Neuronal stem cell (in vitro differentiated cells): ENCODE results near the gene IBA57.
A peak's percentile ranks its signal among the peaks of the same experiment; 100 is the strongest.

Experiments
- DNase-seq: peaks from one replicate; pipeline ENCODE4 v3.0.0-alpha.2; 2013; ENCODE audit warnings: low spot score
- H2AFZ ChIP-seq: one replicate; pipeline ENCODE4 v1.6.1; 2013; ENCODE audit warnings: mild to moderate bottlenecking, low read length, inconsistent platforms
- H2AK5ac ChIP-seq: 2 replicates; pipeline ENCODE4 v1.6.1; 2013; ENCODE audit warnings: low read depth, mild to moderate bottlenecking, inconsistent platforms, low read length, moderate library complexity, mixed read lengths
- H2BK120ac ChIP-seq: 2 replicates; pipeline ENCODE4 v1.6.1; 2013; ENCODE audit warnings: low read depth, mild to moderate bottlenecking, inconsistent platforms, low read length, moderate library complexity, mixed read lengths
- H2BK12ac ChIP-seq: one replicate; pipeline ENCODE4 v1.6.1; 2013; ENCODE audit warnings: low read length, inconsistent platforms
- H2BK15ac ChIP-seq: 2 replicates; pipeline ENCODE4 v1.6.1; 2013; ENCODE audit warnings: mild to moderate bottlenecking, low read length, inconsistent platforms, mixed read lengths
- H2BK5ac ChIP-seq: one replicate; pipeline ENCODE4 v1.6.1; 2013; ENCODE audit warnings: inconsistent platforms, mild to moderate bottlenecking, low read length, moderate library complexity
- H3K14ac ChIP-seq: one replicate; pipeline ENCODE4 v1.6.1; 2013; ENCODE audit warnings: low read length, inconsistent platforms
- H3K18ac ChIP-seq: 2 replicates; pipeline ENCODE4 v1.6.1; 2013; ENCODE audit warnings: low read length, inconsistent platforms
- H3K23ac ChIP-seq: 2 replicates; pipeline ENCODE4 v1.6.1; 2013; ENCODE audit warnings: low read depth, mild to moderate bottlenecking, mixed read lengths, low read length, inconsistent platforms; ENCODE audit not compliant: poor library complexity
- H3K27ac ChIP-seq: replicated peaks from 3 replicates; pipeline ENCODE4 v1.5.1; 2013; ENCODE audit warnings: low read length, inconsistent platforms
- H3K27me3 ChIP-seq, 3 experiments: 2 replicates each; pipeline ENCODE4 v1.6.1; 2013; ENCODE audit warnings: low read length in 3 of 3, mild to moderate bottlenecking in 2 of 3, inconsistent platforms in 1 of 3, low read depth in 1 of 3, mixed read lengths in 1 of 3, moderate library complexity in 1 of 3; ENCODE audit not compliant: control insufficient read depth in 3 of 3, insufficient read depth in 3 of 3
- H3K36me3 ChIP-seq, 2 donors: replicated peaks in 1 of 2; 2 replicates each; pipeline ENCODE4 v1.6.1; 2013; ENCODE audit warnings: low read length in 2 of 2; ENCODE audit not compliant: control insufficient read depth in 2 of 2, insufficient read depth in 2 of 2
- H3K4ac ChIP-seq: 2 replicates; pipeline ENCODE4 v1.6.1; 2013; ENCODE audit warnings: inconsistent platforms, mild to moderate bottlenecking, low read length, moderate library complexity
- H3K4me1 ChIP-seq, 2 donors: 1 replicate in 1 of 2; 2 replicates in 1 of 2; pipeline ENCODE4 v1.6.1; 2013; ENCODE audit warnings: low read length in 2 of 2, low read depth in 1 of 2; ENCODE audit not compliant: control insufficient read depth in 2 of 2, insufficient read depth in 1 of 2
- H3K4me2 ChIP-seq: one replicate; pipeline ENCODE4 v1.6.1; 2013; ENCODE audit warnings: mild to moderate bottlenecking, low read length, inconsistent platforms; ENCODE audit not compliant: insufficient read depth, poor library complexity, severe bottlenecking
- H3K4me3 ChIP-seq, 2 donors: 2 replicates each; pipeline ENCODE4 v1.5.1; 2013; ENCODE audit warnings: low read length in 2 of 2, mild to moderate bottlenecking in 2 of 2, inconsistent platforms in 1 of 2, moderate library complexity in 1 of 2
- H3K79me1 ChIP-seq: one replicate; pipeline ENCODE4 v1.6.1; 2013; ENCODE audit warnings: low read depth, mild to moderate bottlenecking, inconsistent platforms, low read length, moderate library complexity
- H3K9ac ChIP-seq: one replicate; pipeline ENCODE4 v1.6.1; 2013; ENCODE audit warnings: mild to moderate bottlenecking, low read depth, low read length, inconsistent platforms; ENCODE audit not compliant: poor library complexity
- H3K9me3 ChIP-seq, 2 donors: replicated peaks in 1 of 2; 2 replicates each; pipeline versions ENCODE3 to v1.6.1; 2013; ENCODE audit warnings: low read length in 2 of 2, mild to moderate bottlenecking in 2 of 2, inconsistent platforms in 1 of 2, low read depth in 1 of 2, mixed read lengths in 1 of 2, moderate library complexity in 1 of 2; ENCODE audit not compliant: control insufficient read depth in 2 of 2, insufficient read depth in 1 of 2
- H4K8ac ChIP-seq: one replicate; pipeline ENCODE4 v1.6.1; 2013; ENCODE audit warnings: low read depth, mild to moderate bottlenecking, inconsistent platforms, low read length, moderate library complexity
- H4K91ac ChIP-seq: one replicate; pipeline ENCODE4 v1.6.1; 2013; ENCODE audit warnings: low read length, low read depth, mild to moderate bottlenecking, inconsistent platforms; ENCODE audit not compliant: poor library complexity
- WGBS, 2 donors: extraction: QIAGEN DNeasy Blood & Tissue Kit; methylation state at CpG; one replicate each; pipeline ENCODE4 v1.1.7; 2013; ENCODE audit warnings: missing lambda C conversion rate in 2 of 2, mixed read lengths in 1 of 2; ENCODE audit not compliant: insufficient read length in 2 of 2, insufficient replicate concordance in 1 of 2; ENCODE audit errors: extremely low coverage in 2 of 2; 5-methylcytosine and 5-hydroxymethylcytosine counted together

The IBA57 gene

DNA sequence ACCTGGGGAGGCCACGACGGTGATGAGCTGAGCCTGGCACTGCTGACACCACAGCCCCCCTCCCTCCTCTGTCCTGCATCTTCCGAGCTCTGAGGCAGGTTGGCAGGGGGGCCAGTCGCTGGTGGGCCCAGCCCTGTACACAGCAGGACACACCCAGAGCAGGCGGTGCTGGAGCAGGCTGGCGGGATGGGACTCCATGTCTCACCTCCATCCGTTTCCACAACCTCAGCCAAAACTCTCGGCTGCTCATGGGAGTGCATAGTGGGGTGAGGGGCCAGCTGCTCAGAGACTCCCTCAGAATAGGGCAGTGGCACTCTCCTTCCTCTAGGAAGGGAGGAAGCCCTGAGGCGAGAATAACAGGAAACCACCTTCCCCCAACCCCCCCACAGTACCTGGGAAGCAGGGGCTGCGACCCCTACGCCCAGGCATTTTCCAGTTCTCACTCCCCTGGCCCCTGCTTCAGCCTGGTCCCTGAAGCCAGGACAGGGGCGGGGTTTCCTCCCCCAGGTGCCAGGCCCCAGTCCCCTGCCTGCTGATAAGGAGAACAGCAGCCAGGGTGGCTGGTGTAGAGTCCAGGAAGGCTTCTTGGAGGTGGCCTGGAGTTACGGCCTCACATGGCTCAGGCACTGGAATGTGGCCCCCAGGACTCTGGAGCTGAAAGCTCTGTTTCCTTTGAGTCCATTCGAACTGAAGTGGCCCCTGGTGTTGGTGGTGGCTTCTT, 3.2 kb upstream of the IBA57 start:
- no CpG with 5 or more reads among the region's 14 CpGs for WGBS, 2 donors
- no peak for DNase-seq

GRCh38 chr1:228163007-228163753, 2.4 kb upstream of the IBA57 start:
- Histone ChIP-seq H2BK15ac (peak overlapping the region; percentile 10), H4K91ac (no peak overlapping the region), H3K4me2 (no peak overlapping the region), H2AFZ (no peak overlapping the region), H2BK5ac (no peak overlapping the region), H3K18ac (peak overlapping the region; percentile 18), H3K4ac (no peak overlapping the region), H3K23ac (no peak overlapping the region), H3K4me3 (no peak overlapping the region), H4K8ac (no peak overlapping the region), H3K4me1 (peaks cover 5 to 15% of the 10 kb centered on the region in 2 donors), H3K27me3 (no peaks in the 10 kb centered on the region), H3K9ac (peak overlapping the region; percentile 12), H3K14ac (no peak overlapping the region), H3K36me3 (no peaks in the 10 kb centered on the region), H2BK120ac (no peak overlapping the region), H3K9me3 (no peaks in the 10 kb centered on the region), H2AK5ac (peak overlapping the region; percentile 86), H2BK12ac (no peak overlapping the region), H3K79me1 (peaks cover 3% of the 10 kb centered on the region), H3K27ac (no peak overlapping the region)
- WGBS, 2 donors: no CpG with 5 or more reads among the region's 30 CpGs
- no peak for DNase-seq

More for the DNA sequence above, 3.2 kb upstream of the IBA57 start:
- Histone ChIP-seq H2BK15ac (peak overlapping the region; percentile 32), H2BK12ac (no peak overlapping the region), H3K18ac (peak overlapping the region; percentile 11), H3K23ac (peak overlapping the region; percentile 17), H3K4me2 (no peak overlapping the region), H3K27ac (no peak overlapping the region), H3K79me1 (peaks cover 3% of the 10 kb centered on the region), H2AK5ac (peak overlapping the region; percentile 86), H3K27me3 (no peaks in the 10 kb centered on the region), H2BK120ac (no peak overlapping the region), H2BK5ac (no peak overlapping the region), H2AFZ (no peak overlapping the region), H3K4me1 (peaks cover 5 to 15% of the 10 kb centered on the region in 2 donors), H4K91ac (no peak overlapping the region), H4K8ac (no peak overlapping the region), H3K36me3 (no peaks in the 10 kb centered on the region), H3K14ac (no peak overlapping the region), H3K4me3 (no peak overlapping the region), H3K4ac (no peak overlapping the region), H3K9ac (peak overlapping the region; percentile 78), H3K9me3 (no peaks in the 10 kb centered on the region)

- no peak overlapping the region for H3K23ac ChIP-seq
Measured at GRCh38 chr1:228163776-228164519, 1.7 kb upstream of the IBA57 start.

More at GRCh38 chr1:228163776-228164519, 1.7 kb upstream of the IBA57 start:
- H3K4ac ChIP-seq: peak overlapping the region; percentile 32
- no CpG with 5 or more reads among the region's 10 CpGs for WGBS, 2 donors
- H2BK5ac ChIP-seq: no peak overlapping the region
- H3K4me2 ChIP-seq: no peak overlapping the region
- peaks cover 3% of the 10 kb centered on the region for H3K79me1 ChIP-seq
- no peak overlapping the region for H4K91ac ChIP-seq
- H2AFZ ChIP-seq: no peak overlapping the region
- peak overlapping the region; percentile 16 for H2BK12ac ChIP-seq
- H2AK5ac ChIP-seq: peak overlapping the region; percentile 77
- no peaks in the 10 kb centered on the region for H3K27me3 ChIP-seq
- no peak overlapping the region for H3K9ac ChIP-seq
- H3K27ac ChIP-seq: no peak overlapping the region
- no peak overlapping the region for H2BK15ac ChIP-seq
- no peaks in the 10 kb centered on the region for H3K9me3 ChIP-seq
- H3K4me1 ChIP-seq: peaks cover 5 to 15% of the 10 kb centered on the region in 2 donors
- H3K18ac ChIP-seq: no peak overlapping the region
- no peak overlapping the region for H2BK120ac ChIP-seq
- peak overlapping the region in 1 of 2 donors; percentile 9 for H3K4me3 ChIP-seq
- no peak for DNase-seq
- H3K14ac ChIP-seq: no peak overlapping the region
- no peak overlapping the region for H4K8ac ChIP-seq
- no peaks in the 10 kb centered on the region for H3K36me3 ChIP-seq
